ENCODE results near the gene IGF2R. TPM values are rescaled to one million over a fixed set of nuclear protein-coding genes. Genes with fewer than 3 reads are reported as not detected.

IGF2R gene
- total RNA-seq, 1 experiment from 2014 or later = 31.5 TPM

GRCh38 chr6:159948199-159948598 is 20.7 kb upstream of the IGF2R start:
- Histone ChIP-seq H3K9me3 (ENCODE audit: low read length) (no peaks in the 10 kb centered on the region), H3K36me3 (ENCODE audit: low read depth, low read length) (peaks cover 3% of the 10 kb centered on the region; the same call in 1 of the 2 replicates)

GRCh38 chr6:159951772-159952171 is 17.1 kb upstream of the IGF2R start:
- Histone ChIP-seq H3K9ac (ENCODE audit: low read length) (no peak overlapping the region), H3K4me1 (ENCODE audit: insufficient read depth, low read length) (no peaks in the 10 kb centered on the region), H3K9me2 (replicated peaks; ENCODE audit: low read length) (no peaks in the 10 kb centered on the region), H3F3A (ENCODE audit: low read length, unreplicated experiment) (no peaks in the 10 kb centered on the region), H3K79me2 (ENCODE audit: low read length) (no peaks in the 10 kb centered on the region), H3K27ac (ENCODE audit: low read length) (no peak overlapping the region), H3K4me3 (ENCODE audit: low read length) (no peak overlapping the region), H3K27me3 (ENCODE audit: low read length) (no peaks in the 10 kb centered on the region), H4K20me1 (ENCODE audit: low read length) (no peaks in the 10 kb centered on the region), H2AFZ (ENCODE audit: low read length) (no peak overlapping the region), H3K36me3 (ENCODE audit: low read depth, low read length) (no peaks in the 10 kb centered on the region), H3K4me2 (ENCODE audit: low read length) (no peak overlapping the region), H3K9me3 (ENCODE audit: low read length) (no peaks in the 10 kb centered on the region)
- no peak for TF ChIP-seq EZH2 (IDR thresholded peaks at IDR 0.05; ENCODE audit: low read length, unreplicated experiment)
- TF ChIP-seq EZH2phosphoT487 (IDR thresholded peaks at IDR 0.05; ENCODE audit: borderline replicate concordance, low read length) = no peak
- no peak for TF ChIP-seq CTCF (conservative IDR thresholded peaks at IDR 0.05; ENCODE audit: low read depth, low read length)
- no TSS peak for BruUV-seq (replicated peaks)
- ChIA-PET POLR2A (ENCODE audit: unreplicated experiment) (no interaction called here), CTCF (no interaction called here)
- ATAC-seq (no peak), DNase-seq (no peak)
- intact Hi-C loops (cut with micrococcal nuclease) = no loop called here

More at GRCh38 chr6:159948199-159948598, 20.7 kb upstream of the IGF2R start:
- Histone ChIP-seq H2AFZ (ENCODE audit: low read length) (no peak overlapping the region), H3K9me2 (replicated peaks; ENCODE audit: low read length) (no peaks in the 10 kb centered on the region), H3F3A (ENCODE audit: low read length, unreplicated experiment) (no peaks in the 10 kb centered on the region), H3K79me2 (ENCODE audit: low read length) (no peaks in the 10 kb centered on the region), H3K4me2 (ENCODE audit: low read length) (no peak overlapping the region), H3K27me3 (ENCODE audit: low read length) (no peaks in the 10 kb centered on the region), H3K9ac (ENCODE audit: low read length) (no peak overlapping the region), H3K27ac (ENCODE audit: low read length) (no peak overlapping the region), H3K4me1 (ENCODE audit: insufficient read depth, low read length) (no peaks in the 10 kb centered on the region), H4K20me1 (ENCODE audit: low read length) (no peaks in the 10 kb centered on the region), H3K4me3 (ENCODE audit: low read length) (no peak overlapping the region)
- ChIA-PET POLR2A (ENCODE audit: unreplicated experiment) (interaction anchor here (0.6 kb wide), 1 partner anchor 1116 kb away, joined by 3 read pairs; no protein-coding TSS in a partner anchor), CTCF (no interaction called here)
- ATAC-seq (no peak), DNase-seq (no peak)
- intact Hi-C loops (cut with micrococcal nuclease) = no loop called here
- BruUV-seq (replicated peaks) = no TSS peak
- no peak for TF ChIP-seq EZH2 (IDR thresholded peaks at IDR 0.05; ENCODE audit: low read length, unreplicated experiment)
- TF ChIP-seq EZH2phosphoT487 (IDR thresholded peaks at IDR 0.05; ENCODE audit: borderline replicate concordance, low read length) = no peak
- no peak for TF ChIP-seq CTCF (conservative IDR thresholded peaks at IDR 0.05; ENCODE audit: low read depth, low read length)

GRCh38 chr6:159952289-159953005 is 16.4 kb upstream of the IGF2R start:
- Histone ChIP-seq H3K9me2 (replicated peaks; ENCODE audit: low read length) (no peaks in the 10 kb centered on the region), H3K9ac (ENCODE audit: low read length) (no peak overlapping the region), H3K27ac (ENCODE audit: low read length) (no peak overlapping the region), H3K4me1 (ENCODE audit: insufficient read depth, low read length) (no peaks in the 10 kb centered on the region), H3K27me3 (ENCODE audit: low read length) (no peaks in the 10 kb centered on the region), H3K36me3 (ENCODE audit: low read depth, low read length) (no peaks in the 10 kb centered on the region), H3K4me2 (ENCODE audit: low read length) (no peak overlapping the region), H3F3A (ENCODE audit: low read length, unreplicated experiment) (no peaks in the 10 kb centered on the region), H3K79me2 (ENCODE audit: low read length) (no peaks in the 10 kb centered on the region), H3K4me3 (ENCODE audit: low read length) (no peak overlapping the region), H4K20me1 (ENCODE audit: low read length) (no peaks in the 10 kb centered on the region), H3K9me3 (ENCODE audit: low read length) (no peaks in the 10 kb centered on the region), H2AFZ (ENCODE audit: low read length) (no peak overlapping the region)
- no TSS peak for BruUV-seq (replicated peaks)
- POLR2A ChIA-PET (ENCODE audit: unreplicated experiment) = no interaction called here
- TF ChIP-seq EZH2 (IDR thresholded peaks at IDR 0.05; ENCODE audit: low read length, unreplicated experiment) (no peak), CTCF (conservative IDR thresholded peaks at IDR 0.05; ENCODE audit: low read depth, low read length) (no peak), EZH2phosphoT487 (IDR thresholded peaks at IDR 0.05; ENCODE audit: borderline replicate concordance, low read length) (no peak)
- intact Hi-C loops (cut with micrococcal nuclease) = no loop called here
- CTCF ChIA-PET = no interaction called here
- ATAC-seq = no peak
- DNase-seq = no peak
